ENCODE measurements around the gene SELENBP1. TPM values are rescaled to one million over a fixed set of nuclear protein-coding genes. Genes with fewer than 3 reads are reported as not detected.

Gene SELENBP1
- total and polyA plus RNA-seq, 2 of the 13 experiments (the other 11 are each of a cell fraction or from before 2014, with no cell fraction given), result 27.8 to 29.0 TPM

DNA sequence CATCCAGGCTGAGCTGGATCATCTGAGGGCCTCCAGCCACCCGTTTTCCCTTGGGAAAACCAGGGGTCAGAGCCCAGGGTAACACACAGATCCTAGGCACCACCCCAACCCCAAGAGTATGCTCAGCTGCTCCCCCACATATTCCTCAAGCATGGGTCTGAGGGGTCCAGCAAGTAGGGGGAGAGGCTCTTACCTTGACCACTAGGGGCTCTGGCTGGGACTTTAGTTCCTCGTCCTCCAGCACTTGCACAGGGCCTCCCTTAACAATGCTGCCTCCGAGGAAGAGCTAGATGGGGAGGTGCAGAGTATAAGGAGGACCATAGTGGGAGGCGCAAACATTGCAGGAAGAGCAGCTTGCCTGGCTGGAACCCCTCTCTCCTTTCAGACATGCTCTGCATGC is 7.5 kb downstream of the SELENBP1 start (continued):
- TF ChIP-seq, protein P1, sequence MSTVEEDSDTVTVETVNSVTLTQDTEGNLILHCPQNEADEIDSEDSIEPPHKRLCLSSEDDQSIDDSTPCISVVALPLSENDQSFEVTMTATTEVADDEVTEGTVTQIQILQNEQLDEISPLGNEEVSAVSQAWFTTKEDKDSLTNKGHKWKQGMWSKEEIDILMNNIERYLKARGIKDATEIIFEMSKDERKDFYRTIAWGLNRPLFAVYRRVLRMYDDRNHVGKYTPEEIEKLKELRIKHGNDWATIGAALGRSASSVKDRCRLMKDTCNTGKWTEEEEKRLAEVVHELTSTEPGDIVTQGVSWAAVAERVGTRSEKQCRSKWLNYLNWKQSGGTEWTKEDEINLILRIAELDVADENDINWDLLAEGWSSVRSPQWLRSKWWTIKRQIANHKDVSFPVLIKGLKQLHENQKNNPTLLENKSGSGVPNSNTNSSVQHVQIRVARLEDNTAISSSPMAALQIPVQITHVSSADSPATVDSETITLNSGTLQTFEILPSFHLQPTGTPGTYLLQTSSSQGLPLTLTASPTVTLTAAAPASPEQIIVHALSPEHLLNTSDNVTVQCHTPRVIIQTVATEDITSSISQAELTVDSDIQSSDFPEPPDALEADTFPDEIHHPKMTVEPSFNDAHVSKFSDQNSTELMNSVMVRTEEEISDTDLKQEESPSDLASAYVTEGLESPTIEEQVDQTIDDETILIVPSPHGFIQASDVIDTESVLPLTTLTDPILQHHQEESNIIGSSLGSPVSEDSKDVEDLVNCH (CRISPR knock-in tag; IDR thresholded peaks at IDR 0.05), result no peak
- TF ChIP-seq ZNF17 (CRISPR knock-in tag; IDR thresholded peaks at IDR 0.05) (no peak), BRD4 (CRISPR knock-in tag; IDR thresholded peaks at IDR 0.05) (no peak), ZBTB43 (CRISPR knock-in tag; conservative IDR thresholded peaks at IDR 0.05) (no peak)

GRCh38 chr1:151362308-151363155 is 10.0 kb downstream of the SELENBP1 start:
- Histone ChIP-seq H3K27ac (ENCODE audit: extremely low read length, insufficient read depth, low read length) (no peak overlapping the region), H3K79me2 (ENCODE audit: insufficient read depth, low read length) (no peaks in the 10 kb centered on the region), H3K27me3 (ENCODE audit: control insufficient read depth in 1 of 2, insufficient read depth in 2 of 2, low read length in 2 of 2) (no peaks in the 10 kb centered on the region), H3K9me3 (ENCODE audit: low read length) (peaks cover 14% of the 10 kb centered on the region), H3K36me3 (replicated peaks in 1 of 2; ENCODE audit: control insufficient read depth in 1 of 2, insufficient read depth in 2 of 2, low read length in 2 of 2) (peaks cover 8 to 18% of the 10 kb centered on the region in 2 experiments; a peak in 4 of 5 replicates), H3K9ac (ENCODE audit: insufficient read depth, low read depth, low read length) (no peak overlapping the region), H3K4me2 (ENCODE audit: low read depth, low read length) (no peak overlapping the region), H4K20me1 (ENCODE audit: insufficient read depth, low read length) (no peaks in the 10 kb centered on the region), H2AFZ (ENCODE audit: low read length) (no peak overlapping the region), H3K4me3 (replicated peaks in 1 of 3; ENCODE audit: insufficient read depth in 1 of 3, low read depth in 2 of 3, low read length in 3 of 3) (no peak overlapping the region), H3K4me1 (ENCODE audit: insufficient read depth, low read length) (no peaks in the 10 kb centered on the region)
- no peak for FAIRE-seq
- DNase-seq (ENCODE audit: low spot score), result no peak
- POLR2A ChIA-PET, result no interaction called here
- TF ChIP-seq ZNF580 (CRISPR knock-in tag; IDR thresholded peaks at IDR 0.05; ENCODE audit: borderline replicate concordance, low read depth) (no peak), CCAR2 (optimal IDR thresholded peaks at IDR 0.05; ENCODE audit: low read depth, low read length) (no peak), REL (CRISPR knock-in tag; conservative IDR thresholded peaks at IDR 0.05) (no peak), ZNF501 (CRISPR knock-in tag; IDR thresholded peaks at IDR 0.05) (no peak), NFIB (CRISPR knock-in tag; IDR thresholded peaks at IDR 0.05; ENCODE audit: borderline replicate concordance) (no peak), MTA3 (CRISPR knock-in tag; IDR thresholded peaks at IDR 0.05) (no peak), TAF1 (CRISPR knock-in tag; IDR thresholded peaks at IDR 0.05) (no peak), ZSCAN12 (CRISPR knock-in tag; IDR thresholded peaks at IDR 0.05) (no peak), ZNF598 (CRISPR knock-in tag; IDR thresholded peaks at IDR 0.05; ENCODE audit: borderline replicate concordance) (no peak), ISL2 (CRISPR knock-in tag; IDR thresholded peaks at IDR 0.05) (no peak)
- TF ChIP-seq, protein P2, sequence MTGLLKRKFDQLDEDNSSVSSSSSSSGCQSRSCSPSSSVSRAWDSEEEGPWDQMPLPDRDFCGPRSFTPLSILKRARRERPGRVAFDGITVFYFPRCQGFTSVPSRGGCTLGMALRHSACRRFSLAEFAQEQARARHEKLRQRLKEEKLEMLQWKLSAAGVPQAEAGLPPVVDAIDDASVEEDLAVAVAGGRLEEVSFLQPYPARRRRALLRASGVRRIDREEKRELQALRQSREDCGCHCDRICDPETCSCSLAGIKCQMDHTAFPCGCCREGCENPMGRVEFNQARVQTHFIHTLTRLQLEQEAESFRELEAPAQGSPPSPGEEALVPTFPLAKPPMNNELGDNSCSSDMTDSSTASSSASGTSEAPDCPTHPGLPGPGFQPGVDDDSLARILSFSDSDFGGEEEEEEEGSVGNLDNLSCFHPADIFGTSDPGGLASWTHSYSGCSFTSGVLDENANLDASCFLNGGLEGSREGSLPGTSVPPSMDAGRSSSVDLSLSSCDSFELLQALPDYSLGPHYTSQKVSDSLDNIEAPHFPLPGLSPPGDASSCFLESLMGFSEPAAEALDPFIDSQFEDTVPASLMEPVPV (CRISPR knock-in tag; IDR thresholded peaks at IDR 0.05), result no peak
- TF ChIP-seq, protein P3, sequence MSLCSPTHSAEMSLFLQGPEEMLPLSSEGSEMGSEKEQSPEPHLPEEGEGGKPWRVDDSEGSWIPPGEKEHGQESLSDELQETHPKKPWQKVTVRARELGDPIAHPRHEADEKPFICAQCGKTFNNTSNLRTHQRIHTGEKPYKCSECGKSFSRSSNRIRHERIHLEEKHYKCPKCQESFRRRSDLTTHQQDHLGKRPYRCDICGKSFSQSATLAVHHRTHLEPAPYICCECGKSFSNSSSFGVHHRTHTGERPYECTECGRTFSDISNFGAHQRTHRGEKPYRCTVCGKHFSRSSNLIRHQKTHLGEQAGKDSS (CRISPR knock-in tag; IDR thresholded peaks at IDR 0.05; ENCODE audit: borderline replicate concordance, low read depth), result no peak
- ATAC-seq, result no peak
- WGBS (ENCODE audit: low lambda C conversion rate), result 88% methylated on average over 2 of the region's 3 CpGs
- intact Hi-C loops (cut with micrococcal nuclease; ENCODE audit: unreplicated experiment) (no loop called here), in situ Hi-C loops (cut with HindIII; ENCODE audit: extremely low pct_ligation_motif_present, low pct_unique_long_range_greater_than_20kb) (no loop called here)
- CTCF ChIA-PET (ENCODE audit: low intra/inter-chr PET ratio, low total read pairs), result no interaction called here
- no TSS peak for BruUV-seq (replicated peaks)
